Stimulated activated naive CD4-positive, alpha-beta T cell treated with Interleukin-2 at 50 U/mL for 16 hours (primary cell): ENCODE data around the gene KCNMB2.
"Not testable (repeated sequence)": the region's sequence is repeated elsewhere in the genome, so short reads cannot be mapped to it uniquely, and the experiment has no call there.

Source experiments
- DNase-seq: peaks from one replicate; lab custom pipeline; 2025; lab: John Stamatoyannopoulos, UW

KCNMB2 gene

DNA sequence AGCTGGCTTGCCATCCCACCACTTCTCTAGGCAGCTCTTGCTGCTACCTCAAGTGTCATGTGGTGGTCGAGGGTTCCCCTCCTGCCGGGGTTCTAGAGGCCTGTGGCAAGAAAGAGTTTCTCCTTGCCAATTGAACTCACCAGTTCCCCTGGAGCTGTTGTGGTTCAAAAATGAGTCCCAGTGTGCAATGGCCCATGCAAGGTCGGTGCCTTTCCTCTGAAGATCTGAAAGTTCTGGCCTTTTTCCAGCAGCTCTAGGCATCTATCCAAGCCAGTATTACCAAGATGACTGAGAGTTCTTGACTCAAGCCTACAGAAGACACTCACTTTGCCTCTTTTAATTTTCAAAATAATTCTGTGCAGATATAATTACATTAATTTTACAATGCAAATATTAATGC is 163.6 kb downstream of the KCNMB2 start:
- DNase-seq = no peak

DNA sequence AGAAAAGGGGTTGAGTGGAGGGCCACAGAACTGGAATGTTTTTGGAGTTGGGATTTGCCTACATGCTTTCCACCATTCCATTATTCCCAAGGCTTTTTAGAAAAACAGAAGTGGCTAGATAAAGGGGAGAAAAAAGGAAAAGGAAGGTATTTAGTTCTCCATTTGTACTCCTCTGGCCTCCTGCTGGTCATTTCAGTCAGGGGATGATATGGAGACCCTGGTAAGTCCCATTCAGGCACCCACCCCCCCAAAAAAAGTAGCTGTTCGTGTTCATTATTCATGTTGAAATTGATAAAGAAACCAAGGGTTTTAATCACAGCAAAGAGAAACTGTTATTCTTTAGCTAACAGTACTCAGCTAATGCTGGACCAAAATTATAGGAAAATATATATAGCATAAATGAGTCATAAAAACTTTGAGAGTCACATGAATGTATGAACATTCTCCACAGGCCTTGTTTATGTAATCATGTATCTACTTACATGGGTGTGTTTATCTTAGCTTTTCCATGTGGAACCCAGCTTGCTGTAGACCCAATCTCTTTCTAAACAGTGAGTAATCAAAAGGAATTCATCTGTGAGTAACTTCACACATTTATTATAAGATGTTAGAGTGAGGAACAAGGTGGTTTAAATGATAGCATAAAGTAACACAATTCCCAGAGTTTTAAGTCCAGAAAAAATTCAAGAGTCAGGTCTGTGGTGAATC is 167.2 kb downstream of the KCNMB2 start:
- no peak for DNase-seq

DNA sequence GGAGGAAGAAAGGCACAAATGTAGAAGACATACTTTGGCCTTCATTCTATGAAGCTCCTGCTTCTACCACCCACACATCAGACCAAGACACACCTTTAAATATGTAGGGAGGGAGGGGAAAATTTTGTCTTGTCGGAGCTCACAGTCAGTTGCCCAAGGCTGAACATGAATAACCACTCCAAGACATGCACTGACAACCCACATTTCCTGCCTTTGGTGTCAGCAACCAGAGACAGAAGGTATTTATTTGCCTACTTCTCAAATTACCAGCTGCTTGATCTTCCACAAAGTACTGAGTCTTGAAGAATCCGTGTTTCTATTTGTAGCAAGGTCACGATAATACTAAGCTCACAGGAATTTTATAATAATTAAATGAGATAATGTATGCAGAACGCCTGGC is 169.7 kb downstream of the KCNMB2 start:
- DNase-seq = no peak

- no peak for DNase-seq
Observed at GRCh38 chr3:178706411-178706810, 170.2 kb downstream of the KCNMB2 start.

- no peak for DNase-seq
Observed at GRCh38 chr3:178707311-178708031, 171.2 kb downstream of the KCNMB2 start.

DNA sequence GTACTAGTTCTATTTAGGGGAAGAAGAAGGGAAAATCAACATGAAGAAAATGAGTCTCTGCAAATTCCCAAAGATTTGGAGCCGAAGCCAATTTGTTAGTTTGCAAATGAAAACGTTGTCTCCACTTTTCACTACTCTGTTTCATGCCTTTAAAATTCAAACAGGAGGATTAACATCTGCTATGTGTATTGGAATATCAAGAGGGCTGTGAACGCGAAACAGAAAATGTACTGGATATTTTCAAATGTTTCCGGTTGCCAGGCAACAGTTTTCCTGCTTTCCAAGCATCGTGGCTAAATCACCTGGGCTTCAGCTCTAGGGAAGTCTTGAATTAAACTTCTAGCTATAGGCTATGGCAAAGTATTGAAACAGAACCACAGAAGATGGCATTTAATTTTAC is 172.8 kb downstream of the KCNMB2 start:
- DNase-seq = no peak

- no peak for DNase-seq
Observed at GRCh38 chr3:178711753-178712152, 175.5 kb downstream of the KCNMB2 start.

- no peak for DNase-seq
Observed at GRCh38 chr3:178712247-178712646, 176.0 kb downstream of the KCNMB2 start.

DNA sequence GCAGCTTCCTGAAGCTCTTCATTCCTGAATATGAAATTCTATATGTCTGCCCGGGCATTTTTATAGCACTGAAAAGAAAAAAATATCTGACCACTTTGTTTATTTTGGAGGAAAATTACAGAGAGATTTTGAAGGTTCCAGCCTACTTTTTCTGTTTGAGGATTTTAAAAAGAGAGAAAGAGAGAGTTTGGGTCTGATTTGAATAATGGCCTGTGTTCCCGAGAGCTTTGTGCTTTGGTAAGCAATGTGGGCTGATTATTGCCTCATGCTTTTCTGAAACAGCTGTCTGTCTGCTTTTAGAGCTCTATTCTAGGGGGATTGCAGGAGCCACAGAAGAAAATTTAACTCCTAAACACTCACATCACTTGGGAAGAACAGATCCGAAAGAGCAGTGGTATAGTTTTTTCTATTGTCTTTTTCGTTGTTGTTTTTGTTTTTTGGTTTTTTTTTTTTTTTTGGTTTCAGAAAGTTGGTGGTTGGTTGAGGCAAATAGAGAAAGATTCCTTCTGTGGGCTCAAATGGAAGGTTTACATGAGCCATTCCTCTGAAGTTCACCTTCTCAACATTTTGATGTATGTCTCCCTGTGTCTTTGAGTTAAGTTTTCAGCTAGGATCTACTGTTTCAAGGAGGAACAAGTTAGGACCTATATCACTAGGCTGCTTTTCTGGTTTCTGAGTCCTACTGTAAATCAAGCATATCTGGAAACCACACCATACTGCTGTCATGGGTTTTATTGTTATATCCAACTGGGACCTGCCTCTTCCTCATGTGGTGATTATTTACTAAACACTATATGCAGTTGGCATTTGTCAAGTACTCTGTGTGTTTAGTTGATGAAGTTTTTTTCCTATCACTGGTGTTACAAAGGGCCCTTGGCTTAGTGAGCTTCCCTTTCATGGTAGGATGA is 178.9 kb downstream of the KCNMB2 start:
- DNase-seq = no peak

DNA sequence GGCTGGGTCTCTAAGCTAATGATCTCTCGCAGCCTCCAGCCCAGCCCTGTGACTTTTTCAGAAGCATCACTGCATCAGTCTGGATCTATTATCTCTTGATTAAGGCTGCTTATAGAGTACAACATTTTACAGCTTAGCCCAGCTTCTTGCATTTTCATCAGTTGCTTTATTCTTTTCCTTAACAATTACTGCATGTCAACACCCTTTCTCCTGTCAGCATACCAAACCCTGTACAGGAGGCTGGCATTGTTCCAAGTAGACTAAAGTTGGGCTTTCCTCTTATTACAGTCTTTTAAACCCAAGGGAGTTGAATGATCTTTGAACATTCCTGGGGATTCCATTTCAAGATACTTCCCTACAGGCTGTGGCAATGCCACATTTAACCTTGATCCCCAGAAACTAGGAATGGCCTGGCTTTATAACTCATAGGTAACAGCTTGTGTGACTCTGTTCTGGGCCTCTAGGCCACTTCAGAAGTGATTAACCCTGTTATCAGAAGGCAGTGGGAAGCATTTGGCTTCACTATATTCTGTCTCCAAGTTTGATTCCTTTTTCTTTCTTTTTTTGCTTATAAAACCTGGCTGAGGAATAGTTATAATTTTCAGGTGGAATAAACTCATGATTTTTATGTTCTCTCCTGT is 182.9 kb downstream of the KCNMB2 start:
- DNase-seq = no peak

DNA sequence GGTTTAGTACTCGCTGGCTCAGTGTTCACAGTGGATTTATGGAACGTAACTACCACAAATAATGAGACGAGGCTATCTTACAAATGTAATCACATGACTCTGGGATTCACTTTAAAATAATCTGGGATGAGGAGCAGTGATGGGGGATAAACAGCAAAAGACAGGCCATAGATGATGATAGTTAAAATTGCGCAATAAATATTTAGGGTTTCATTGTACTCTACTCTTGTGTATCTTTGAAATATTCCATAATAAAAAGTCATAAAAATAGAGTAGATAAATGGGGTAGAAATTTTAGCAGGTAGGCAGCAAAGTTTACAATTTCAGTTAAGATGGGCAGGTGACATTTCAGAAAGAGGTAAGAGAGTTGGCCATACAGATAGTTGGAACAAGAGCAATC is 196.6 kb downstream of the KCNMB2 start:
- DNase-seq = no peak

- no peak for DNase-seq
Observed at GRCh38 chr3:178735032-178735674, 198.9 kb downstream of the KCNMB2 start.

- no peak for DNase-seq
Observed at GRCh38 chr3:178736300-178736699, 200.1 kb downstream of the KCNMB2 start.

DNA sequence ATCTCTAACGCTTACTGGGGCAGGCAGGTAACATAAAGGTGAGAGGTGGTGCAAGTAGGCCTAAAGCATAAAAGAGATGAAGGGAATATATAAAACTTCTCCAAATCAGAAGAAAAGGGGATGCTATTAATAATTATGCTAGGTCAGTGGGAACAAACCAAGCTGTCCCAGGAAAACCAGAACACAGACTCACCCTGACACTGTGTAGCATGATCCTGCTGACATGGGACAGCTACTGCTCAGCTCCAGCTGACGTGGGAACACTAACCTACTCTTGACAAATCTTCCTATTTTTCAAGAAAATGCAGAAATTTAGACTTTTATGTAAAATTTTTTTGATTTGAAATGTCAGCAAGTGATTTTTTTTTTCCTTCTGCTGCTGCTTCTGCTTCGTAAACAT is 203.5 kb downstream of the KCNMB2 start:
- no peak for DNase-seq

DNA sequence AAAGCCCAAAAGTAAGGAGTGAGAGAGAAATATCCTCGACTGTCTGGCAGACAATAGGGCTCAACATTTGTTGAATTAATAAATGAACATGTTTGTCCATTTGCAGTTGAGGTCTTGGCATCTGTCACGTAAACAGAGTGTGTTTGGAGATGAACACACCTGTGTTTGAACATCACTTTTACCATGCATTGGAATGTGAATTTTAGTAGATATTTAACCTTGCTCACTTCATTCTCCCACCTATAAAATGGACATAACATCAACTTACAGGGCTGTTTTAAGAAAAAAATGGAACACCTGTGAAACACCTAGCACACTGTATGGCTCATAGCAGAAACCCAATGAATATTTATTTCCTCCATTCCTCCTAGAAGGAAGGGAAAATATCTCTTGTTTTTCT is 204.8 kb downstream of the KCNMB2 start:
- no peak for DNase-seq

GRCh38 chr3:178743297-178743696 is 207.1 kb downstream of the KCNMB2 start:
- no peak for DNase-seq

DNA sequence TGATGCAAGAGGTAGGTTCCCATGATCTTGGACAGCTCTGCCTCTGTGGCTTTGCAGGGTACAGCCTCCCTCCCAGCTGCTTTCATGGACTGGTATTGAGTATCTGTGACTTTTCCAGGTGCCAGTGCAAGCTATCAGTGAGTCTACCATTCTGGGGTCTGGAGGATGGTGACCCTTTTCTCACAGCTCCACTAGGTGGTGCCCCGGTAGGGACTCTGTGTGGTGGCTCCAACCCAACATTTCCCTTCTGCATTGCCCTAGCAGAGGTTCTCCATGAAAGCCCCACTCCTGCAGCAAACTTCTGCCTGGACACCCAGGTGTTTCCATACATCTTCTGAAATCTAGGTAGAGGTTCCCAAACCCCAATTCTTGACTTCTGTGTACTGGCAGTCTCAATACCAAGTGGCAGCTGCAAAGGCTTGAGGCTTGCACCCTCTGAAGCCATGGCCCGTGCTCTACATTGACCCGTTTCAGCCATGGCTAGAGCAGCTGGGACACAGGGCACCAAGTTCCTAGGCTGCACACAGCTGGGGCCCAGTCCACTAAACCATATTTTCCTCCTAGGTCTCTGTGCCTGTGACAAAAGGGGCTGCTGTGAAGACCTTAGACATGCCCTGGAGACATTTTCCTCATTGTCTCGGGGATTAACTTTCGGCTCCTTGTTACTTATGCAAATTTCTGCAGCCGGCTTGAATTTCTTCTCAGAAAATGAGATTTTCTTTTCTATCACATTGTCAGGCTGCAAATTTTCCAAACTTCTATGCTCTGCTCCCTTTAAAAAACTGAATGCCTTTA is 209.8 kb downstream of the KCNMB2 start:
- DNase-seq = not testable (repeated sequence)

GRCh38 chr3:178748874-178749273 is 212.6 kb downstream of the KCNMB2 start:
- DNase-seq = no peak

DNA sequence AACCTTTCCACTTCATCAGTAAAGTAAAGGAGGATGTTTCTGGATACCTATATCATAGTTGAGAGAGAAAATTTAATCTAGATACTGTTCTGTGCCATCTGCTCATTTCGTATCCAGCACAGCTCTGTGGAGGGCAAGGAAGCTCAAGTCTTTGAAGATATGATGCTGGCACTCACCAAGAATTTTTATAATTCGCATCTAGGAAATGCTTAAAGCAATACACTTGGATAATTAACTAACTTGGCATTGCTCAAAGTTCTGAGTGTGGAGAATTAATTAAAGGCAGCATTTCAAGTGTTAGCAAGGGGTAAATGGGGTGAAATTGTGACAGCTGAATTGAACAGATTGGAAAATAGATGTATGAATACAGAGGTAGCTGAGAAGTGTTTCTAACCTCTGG is 213.2 kb downstream of the KCNMB2 start:
- no peak for DNase-seq

DNA sequence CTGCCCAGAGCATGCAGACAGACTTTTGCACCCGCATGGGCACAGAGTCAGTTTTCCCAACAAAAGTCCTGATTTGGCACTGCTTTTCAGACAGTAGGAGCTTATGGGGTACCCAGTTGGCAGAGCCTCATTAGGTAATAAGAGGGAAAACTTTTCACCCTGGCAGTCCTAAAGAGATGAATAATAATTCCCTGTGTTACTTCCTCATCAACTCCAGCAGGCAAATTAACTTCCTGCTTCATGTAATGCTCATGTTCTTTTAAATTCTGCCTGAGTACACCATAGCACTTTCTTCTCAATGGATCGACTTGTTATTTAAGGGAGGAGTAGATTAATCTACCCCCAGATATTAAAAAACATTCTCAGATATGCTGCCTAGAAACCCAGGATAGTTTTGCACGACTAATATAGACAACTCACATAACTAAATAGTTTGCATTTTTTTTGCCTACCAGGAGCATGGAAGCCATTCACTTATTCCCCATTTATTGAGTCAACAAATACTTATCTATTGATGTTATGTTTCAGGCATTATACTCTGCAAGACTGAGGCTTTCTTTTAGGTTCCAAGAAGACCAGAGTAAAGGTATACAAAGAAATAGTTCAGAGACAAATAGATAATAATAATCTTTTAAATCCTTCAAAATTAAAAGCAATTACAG is 214.5 kb downstream of the KCNMB2 start:
- DNase-seq = no peak
